HepG2 (cell line): ENCODE measurements around the gene USP34. TPM values are rescaled to one million over a fixed set of nuclear protein-coding genes. Genes with fewer than 3 reads are reported as not detected.

Experiments
- FOXJ3 ChIP-seq: sonication (generic); formaldehyde crosslinking; IDR thresholded peaks from 2 replicates; pipeline ENCODE4 v1.4.0; 2020; ENCODE audit warnings: missing genetic modification reagents, mild to moderate bottlenecking, borderline replicate concordance
- GLI4 ChIP-seq: sonication (generic); formaldehyde crosslinking; IDR thresholded peaks from 2 replicates; pipeline ENCODE4 v1.5.1; 2020; ENCODE audit warnings: missing genetic modification reagents, mild to moderate bottlenecking, moderate library complexity, borderline replicate concordance
- NRL ChIP-seq: sonication (generic); formaldehyde crosslinking; IDR thresholded peaks from 2 replicates; pipeline ENCODE4 v1.5.0; 2020; ENCODE audit warnings: missing genetic modification reagents, mild to moderate bottlenecking, moderate library complexity, borderline replicate concordance
- SOX13 ChIP-seq, 3 experiments: fragments of 450-650 bp in 1 of 3; sonication (generic) in 1 of 3; formaldehyde crosslinking in 1 of 3; IDR thresholded peaks in 2 of 3; conservative IDR thresholded peaks in 1 of 3; 2 replicates each; pipeline versions ENCODE4 v1.5.0 to v1.6.1; 2016 to 2020; ENCODE audit warnings: antibody characterized with exemption in 1 of 3, mild to moderate bottlenecking in 1 of 3, missing compliant biosample characterization in 1 of 3, missing genetic modification reagents in 1 of 3, moderate library complexity in 1 of 3
- SOX6 ChIP-seq, 2 experiments: fragments of 450-650 bp in 1 of 2; sonication (generic) in 1 of 2; formaldehyde crosslinking in 1 of 2; IDR thresholded peaks; 2 replicates each; pipeline versions ENCODE4 v1.4.0 to v1.6.1; 2017 to 2020; ENCODE audit warnings: antibody characterized with exemption in 1 of 2, mild to moderate bottlenecking in 1 of 2, missing genetic modification reagents in 1 of 2
- TMF1 ChIP-seq: sonication (generic); formaldehyde crosslinking; IDR thresholded peaks from 2 replicates; pipeline ENCODE4 v1.8.1; 2022; ENCODE audit warnings: low read depth, missing genetic modification reagents
- ZNF44 ChIP-seq: sonication (generic); formaldehyde crosslinking; IDR thresholded peaks from 2 replicates; pipeline ENCODE4 v1.5.1; 2020; ENCODE audit warnings: mild to moderate bottlenecking, missing genetic modification reagents
- polyA plus RNA-seq, 8 experiments: library from polyadenylated mRNA; depleted of rRNA in 3 of 8; stranded (reverse) in 7 of 8; unstranded in 1 of 8; fragments of >200 nt; fragmentation: Illumina TruSeq in 4 of 8; extraction: Trizol in 4 of 8; gene quantifications; 2 replicates each; pipeline versions ENCODE4 v1.2.1 to v1.2.3, GENCODE V29; 2011 to 2016; ENCODE audit warnings: low read depth in 4 of 8, missing spikeins in 1 of 8, mixed read lengths in 1 of 8; ENCODE audit not compliant: insufficient read depth in 1 of 8
- total RNA-seq, 5 experiments: library from RNA; depleted of rRNA; stranded (reverse); fragments of >200 nt; fragmentation: Illumina TruSeq; extraction: Trizol; gene quantifications; 2 replicates each; pipeline ENCODE4 v1.2.3, GENCODE V29; 2016; ENCODE audit warnings: low read depth in 1 of 5
- TF ChIP-seq, protein P1 (sequence below): sonication (generic); formaldehyde crosslinking; IDR thresholded peaks from 2 replicates; pipeline ENCODE4 v1.4.0; 2020; ENCODE audit warnings: missing genetic modification reagents, borderline replicate concordance
- TF ChIP-seq, protein P2 (sequence below): conservative IDR thresholded peaks from 2 replicates; pipeline ENCODE4 v1.6.1; 2018; ENCODE audit warnings: missing genetic modification reagents
- TF ChIP-seq, protein P3 (sequence below): sonication (generic); formaldehyde crosslinking; IDR thresholded peaks from 2 replicates; pipeline ENCODE4 v1.8.0; 2022; ENCODE audit warnings: mild to moderate bottlenecking, missing genetic modification reagents, moderate library complexity
- TF ChIP-seq, protein P4 (sequence below): sonication (generic); formaldehyde crosslinking; IDR thresholded peaks from 2 replicates; pipeline ENCODE4 v1.9.0; 2022; ENCODE audit warnings: low read depth, missing genetic modification reagents
- TF ChIP-seq, protein P5 (sequence below): sonication (generic); formaldehyde crosslinking; conservative IDR thresholded peaks from 2 replicates; pipeline ENCODE4 v1.8.0; 2022; ENCODE audit warnings: low read depth, missing genetic modification reagents
- TF ChIP-seq, protein P6 (sequence below): sonication (generic); formaldehyde crosslinking; IDR thresholded peaks from 2 replicates; pipeline ENCODE4 v1.5.1; 2020; ENCODE audit warnings: mild to moderate bottlenecking, moderate library complexity, missing genetic modification reagents

USP34 gene
- total and polyA plus RNA-seq, 2 of the 13 experiments (the other 11 are each of a cell fraction or from before 2014, with no cell fraction given), result 99.2 to 100 TPM

DNA sequence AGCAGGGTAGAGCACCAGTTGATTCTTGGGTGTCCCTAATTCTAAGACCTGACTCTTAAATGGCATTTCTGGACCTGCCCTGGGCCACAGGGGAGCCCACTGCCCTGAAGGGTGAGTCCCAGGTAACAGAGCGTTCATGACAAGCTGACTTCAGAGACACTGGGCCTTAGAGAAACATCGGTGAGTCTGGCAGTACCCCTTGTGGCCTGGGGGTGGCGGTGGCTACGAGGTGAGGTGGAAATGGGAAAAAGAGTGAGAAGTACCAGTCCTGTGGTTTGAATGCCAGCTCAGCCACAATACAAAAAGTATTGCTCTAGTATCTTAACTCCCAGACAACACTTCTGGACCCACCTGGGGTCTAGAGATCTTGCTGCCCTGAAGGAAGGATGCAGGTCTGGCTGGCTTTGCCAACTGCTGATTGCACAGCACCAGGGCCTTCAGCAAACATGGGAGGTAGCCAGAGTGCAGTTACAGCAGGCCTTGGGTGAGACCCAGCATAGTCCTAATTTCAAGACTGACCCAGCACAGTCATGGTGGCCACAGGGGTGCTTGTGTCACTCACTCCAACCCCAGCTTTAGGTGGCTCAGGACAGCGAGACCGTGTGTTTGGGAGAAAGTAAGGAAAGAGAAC lies 44.5 kb downstream of the USP34 start (continued):
- TF ChIP-seq, protein P1, sequence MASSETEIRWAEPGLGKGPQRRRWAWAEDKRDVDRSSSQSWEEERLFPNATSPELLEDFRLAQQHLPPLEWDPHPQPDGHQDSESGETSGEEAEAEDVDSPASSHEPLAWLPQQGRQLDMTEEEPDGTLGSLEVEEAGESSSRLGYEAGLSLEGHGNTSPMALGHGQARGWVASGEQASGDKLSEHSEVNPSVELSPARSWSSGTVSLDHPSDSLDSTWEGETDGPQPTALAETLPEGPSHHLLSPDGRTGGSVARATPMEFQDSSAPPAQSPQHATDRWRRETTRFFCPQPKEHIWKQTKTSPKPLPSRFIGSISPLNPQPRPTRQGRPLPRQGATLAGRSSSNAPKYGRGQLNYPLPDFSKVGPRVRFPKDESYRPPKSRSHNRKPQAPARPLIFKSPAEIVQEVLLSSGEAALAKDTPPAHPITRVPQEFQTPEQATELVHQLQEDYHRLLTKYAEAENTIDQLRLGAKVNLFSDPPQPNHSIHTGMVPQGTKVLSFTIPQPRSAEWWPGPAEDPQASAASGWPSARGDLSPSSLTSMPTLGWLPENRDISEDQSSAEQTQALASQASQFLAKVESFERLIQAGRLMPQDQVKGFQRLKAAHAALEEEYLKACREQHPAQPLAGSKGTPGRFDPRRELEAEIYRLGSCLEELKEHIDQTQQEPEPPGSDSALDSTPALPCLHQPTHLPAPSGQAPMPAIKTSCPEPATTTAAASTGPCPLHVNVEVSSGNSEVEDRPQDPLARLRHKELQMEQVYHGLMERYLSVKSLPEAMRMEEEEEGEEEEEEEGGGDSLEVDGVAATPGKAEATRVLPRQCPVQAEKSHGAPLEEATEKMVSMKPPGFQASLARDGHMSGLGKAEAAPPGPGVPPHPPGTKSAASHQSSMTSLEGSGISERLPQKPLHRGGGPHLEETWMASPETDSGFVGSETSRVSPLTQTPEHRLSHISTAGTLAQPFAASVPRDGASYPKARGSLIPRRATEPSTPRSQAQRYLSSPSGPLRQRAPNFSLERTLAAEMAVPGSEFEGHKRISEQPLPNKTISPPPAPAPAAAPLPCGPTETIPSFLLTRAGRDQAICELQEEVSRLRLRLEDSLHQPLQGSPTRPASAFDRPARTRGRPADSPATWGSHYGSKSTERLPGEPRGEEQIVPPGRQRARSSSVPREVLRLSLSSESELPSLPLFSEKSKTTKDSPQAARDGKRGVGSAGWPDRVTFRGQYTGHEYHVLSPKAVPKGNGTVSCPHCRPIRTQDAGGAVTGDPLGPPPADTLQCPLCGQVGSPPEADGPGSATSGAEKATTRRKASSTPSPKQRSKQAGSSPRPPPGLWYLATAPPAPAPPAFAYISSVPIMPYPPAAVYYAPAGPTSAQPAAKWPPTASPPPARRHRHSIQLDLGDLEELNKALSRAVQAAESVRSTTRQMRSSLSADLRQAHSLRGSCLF, result no peak
- TF ChIP-seq, protein P2, sequence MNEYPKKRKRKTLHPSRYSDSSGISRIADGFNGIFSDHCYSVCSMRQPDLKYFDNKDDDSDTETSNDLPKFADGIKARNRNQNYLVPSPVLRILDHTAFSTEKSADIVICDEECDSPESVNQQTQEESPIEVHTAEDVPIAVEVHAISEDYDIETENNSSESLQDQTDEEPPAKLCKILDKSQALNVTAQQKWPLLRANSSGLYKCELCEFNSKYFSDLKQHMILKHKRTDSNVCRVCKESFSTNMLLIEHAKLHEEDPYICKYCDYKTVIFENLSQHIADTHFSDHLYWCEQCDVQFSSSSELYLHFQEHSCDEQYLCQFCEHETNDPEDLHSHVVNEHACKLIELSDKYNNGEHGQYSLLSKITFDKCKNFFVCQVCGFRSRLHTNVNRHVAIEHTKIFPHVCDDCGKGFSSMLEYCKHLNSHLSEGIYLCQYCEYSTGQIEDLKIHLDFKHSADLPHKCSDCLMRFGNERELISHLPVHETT (CRISPR knock-in tag), result no peak
- TF ChIP-seq, protein P3, sequence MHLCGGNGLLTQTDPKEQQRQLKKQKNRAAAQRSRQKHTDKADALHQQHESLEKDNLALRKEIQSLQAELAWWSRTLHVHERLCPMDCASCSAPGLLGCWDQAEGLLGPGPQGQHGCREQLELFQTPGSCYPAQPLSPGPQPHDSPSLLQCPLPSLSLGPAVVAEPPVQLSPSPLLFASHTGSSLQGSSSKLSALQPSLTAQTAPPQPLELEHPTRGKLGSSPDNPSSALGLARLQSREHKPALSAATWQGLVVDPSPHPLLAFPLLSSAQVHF (CRISPR knock-in tag), result no peak
- TF ChIP-seq, protein P4, sequence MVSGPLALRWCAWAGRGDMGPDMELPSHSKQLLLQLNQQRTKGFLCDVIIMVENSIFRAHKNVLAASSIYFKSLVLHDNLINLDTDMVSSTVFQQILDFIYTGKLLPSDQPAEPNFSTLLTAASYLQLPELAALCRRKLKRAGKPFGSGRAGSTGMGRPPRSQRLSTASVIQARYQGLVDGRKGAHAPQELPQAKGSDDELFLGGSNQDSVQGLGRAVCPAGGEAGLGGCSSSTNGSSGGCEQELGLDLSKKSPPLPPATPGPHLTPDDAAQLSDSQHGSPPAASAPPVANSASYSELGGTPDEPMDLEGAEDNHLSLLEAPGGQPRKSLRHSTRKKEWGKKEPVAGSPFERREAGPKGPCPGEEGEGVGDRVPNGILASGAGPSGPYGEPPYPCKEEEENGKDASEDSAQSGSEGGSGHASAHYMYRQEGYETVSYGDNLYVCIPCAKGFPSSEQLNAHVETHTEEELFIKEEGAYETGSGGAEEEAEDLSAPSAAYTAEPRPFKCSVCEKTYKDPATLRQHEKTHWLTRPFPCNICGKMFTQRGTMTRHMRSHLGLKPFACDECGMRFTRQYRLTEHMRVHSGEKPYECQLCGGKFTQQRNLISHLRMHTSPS (CRISPR knock-in tag), result no peak
- TF ChIP-seq ZNF44 (CRISPR knock-in tag) (0 out of 2 replicates have a peak, but pooled peaks have one; percentile 26), TMF1 (no peak), GLI4 (CRISPR knock-in tag) (no peak), NRL (no peak), SOX13 (IDR thresholded peaks at IDR 0.05) (no peak), SOX13 (CRISPR knock-in tag; conservative IDR thresholded peaks at IDR 0.05 in 1 of 2, IDR thresholded peaks at IDR 0.05 in 1 of 2) (no peak), FOXJ3 (CRISPR knock-in tag) (no peak), SOX6 (IDR thresholded peaks at IDR 0.05) (no peak), SOX6 (CRISPR knock-in tag; IDR thresholded peaks at IDR 0.05) (no peak)
- TF ChIP-seq, protein P5, sequence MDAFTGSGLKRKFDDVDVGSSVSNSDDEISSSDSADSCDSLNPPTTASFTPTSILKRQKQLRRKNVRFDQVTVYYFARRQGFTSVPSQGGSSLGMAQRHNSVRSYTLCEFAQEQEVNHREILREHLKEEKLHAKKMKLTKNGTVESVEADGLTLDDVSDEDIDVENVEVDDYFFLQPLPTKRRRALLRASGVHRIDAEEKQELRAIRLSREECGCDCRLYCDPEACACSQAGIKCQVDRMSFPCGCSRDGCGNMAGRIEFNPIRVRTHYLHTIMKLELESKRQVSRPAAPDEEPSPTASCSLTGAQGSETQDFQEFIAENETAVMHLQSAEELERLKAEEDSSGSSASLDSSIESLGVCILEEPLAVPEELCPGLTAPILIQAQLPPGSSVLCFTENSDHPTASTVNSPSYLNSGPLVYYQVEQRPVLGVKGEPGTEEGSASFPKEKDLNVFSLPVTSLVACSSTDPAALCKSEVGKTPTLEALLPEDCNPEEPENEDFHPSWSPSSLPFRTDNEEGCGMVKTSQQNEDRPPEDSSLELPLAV (CRISPR knock-in tag), result no peak
- TF ChIP-seq, protein P6, sequence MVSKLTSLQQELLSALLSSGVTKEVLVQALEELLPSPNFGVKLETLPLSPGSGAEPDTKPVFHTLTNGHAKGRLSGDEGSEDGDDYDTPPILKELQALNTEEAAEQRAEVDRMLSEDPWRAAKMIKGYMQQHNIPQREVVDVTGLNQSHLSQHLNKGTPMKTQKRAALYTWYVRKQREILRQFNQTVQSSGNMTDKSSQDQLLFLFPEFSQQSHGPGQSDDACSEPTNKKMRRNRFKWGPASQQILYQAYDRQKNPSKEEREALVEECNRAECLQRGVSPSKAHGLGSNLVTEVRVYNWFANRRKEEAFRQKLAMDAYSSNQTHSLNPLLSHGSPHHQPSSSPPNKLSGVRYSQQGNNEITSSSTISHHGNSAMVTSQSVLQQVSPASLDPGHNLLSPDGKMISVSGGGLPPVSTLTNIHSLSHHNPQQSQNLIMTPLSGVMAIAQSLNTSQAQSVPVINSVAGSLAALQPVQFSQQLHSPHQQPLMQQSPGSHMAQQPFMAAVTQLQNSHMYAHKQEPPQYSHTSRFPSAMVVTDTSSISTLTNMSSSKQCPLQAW (CRISPR knock-in tag), result 0 out of 2 replicates have a peak, but pooled peaks have one; percentile 52
